MCF 10A (cell line): Measurements from ENCODE around the gene CCDC9. TPM values are rescaled to one million over a fixed set of nuclear protein-coding genes. Genes with fewer than 3 reads are reported as not detected.

ENCODE experiments used
- BruUV-seq: library from RNA; stranded (reverse); fragments of 400-500 nt; replicated peaks from 2 replicates; lab custom pipeline; 2021; lab: Mats Ljungman, UMichigan
- CTCF ChIA-PET: fragments of 300-600 bp; sonication (Branson Sonifier 250); formaldehyde crosslinking; extraction: SDS; loops from one replicate; lab custom pipeline; 2021; ENCODE audit warnings: antibody characterized with exemption, inconsistent platforms; lab: Yijun Ruan, JAX
- POLR2A ChIA-PET: fragments of 300-600, 350-650 bp; sonication (Branson Sonifier 250); formaldehyde crosslinking; extraction: SDS; loops from one replicate; lab custom pipeline; 2020; ENCODE audit warnings: antibody characterized with exemption, inconsistent platforms; lab: Yijun Ruan, JAX
- DNase-seq: peaks from one replicate; pipeline ENCODE4 v3.0.0-alpha.2; 2018; ENCODE audit not compliant: unreplicated experiment
- H3K27ac Mint-ChIP-seq: one replicate; pipeline ENCODE4 v1.8.0; 2022; ENCODE audit warnings: mild to moderate bottlenecking, low read depth, mixed read lengths; ENCODE audit not compliant: unreplicated experiment
- H3K27me3 Mint-ChIP-seq: one replicate; pipeline ENCODE4 v1.8.0; 2022; ENCODE audit warnings: mixed read lengths; ENCODE audit not compliant: insufficient read depth, unreplicated experiment
- H3K36me3 Mint-ChIP-seq: one replicate; pipeline ENCODE4 v1.8.0; 2022; ENCODE audit warnings: mild to moderate bottlenecking, moderate library complexity, mixed read lengths; ENCODE audit not compliant: insufficient read depth, unreplicated experiment
- H3K4me1 Mint-ChIP-seq: one replicate; pipeline ENCODE4 v1.8.0; 2022; ENCODE audit warnings: mixed read lengths; ENCODE audit not compliant: insufficient read depth, unreplicated experiment
- H3K4me3 Mint-ChIP-seq: one replicate; pipeline ENCODE4 v1.8.0; 2022; ENCODE audit warnings: mild to moderate bottlenecking, moderate library complexity, mixed read lengths; ENCODE audit not compliant: unreplicated experiment
- H3K9me3 Mint-ChIP-seq: one replicate; pipeline ENCODE4 v1.8.0; 2022; ENCODE audit warnings: mixed read lengths; ENCODE audit not compliant: unreplicated experiment
- CTCF ChIP-seq: fragments of 200-600 bp; IDR thresholded peaks from one replicate; pipeline ENCODE4 v1.8.0; 2022; ENCODE audit warnings: antibody characterized with exemption, mild to moderate bottlenecking; ENCODE audit not compliant: unreplicated experiment
- intact Hi-C: fragments of 100-400 bp; cut with micrococcal nuclease; formaldehyde crosslinking; loops from 2 replicates; pipeline ENCODE4 v1.14.1; 2022
- total RNA-seq: library from RNA; stranded (reverse); gene quantifications from 2 replicates; pipeline ENCODE4 v1.2.3, GENCODE V29; 2022

The CCDC9 gene
- total RNA-seq, 1 experiment from 2014 or later = 39.0 TPM

- H3K27me3 Mint-ChIP-seq = no peaks in the 10 kb centered on the region
- no peak overlapping the region for H3K4me3 Mint-ChIP-seq
- no peak for TF ChIP-seq CTCF
- ChIA-PET CTCF (interaction anchor here (0.6 to 0.8 kb wide), 2 partner anchors 8 to 273 kb away, joined by 3 read pairs; no protein-coding TSS in a partner anchor), POLR2A (interaction anchor here (0.6 to 1.8 kb wide), 4 partner anchors 14 to 1010 kb away, joined by 3 to 10 read pairs (median 3); no protein-coding TSS in a partner anchor)
- no TSS peak for BruUV-seq
- intact Hi-C loops = loop anchor here (5.0 to 10.0 kb wide), 2 partner anchors 107 to 225 kb away; partner anchors contain the start of genes NPAS1 and SAE1
- no peak for DNase-seq
- no peak overlapping the region for H3K27ac Mint-ChIP-seq
- peaks cover 7% of the 10 kb centered on the region for H3K36me3 Mint-ChIP-seq
- no peaks in the 10 kb centered on the region for H3K4me1 Mint-ChIP-seq
- no peaks in the 10 kb centered on the region for H3K9me3 Mint-ChIP-seq
Measured at GRCh38 chr19:47239610-47240296, 16.6 kb upstream of the CCDC9 start.

- POLR2A ChIA-PET = interaction anchor here (0.6 to 1.8 kb wide), 11 partner anchors 8 to 1010 kb away, joined by 3 to 15 read pairs (median 4); partner anchors contain the start of genes CCDC9 and ZC3H4
- intact Hi-C loops = loop anchor here (5.0 to 10.0 kb wide), 2 partner anchors 108 to 226 kb away; partner anchors contain the start of genes NPAS1 and SAE1
Measured at GRCh38 chr19:47240556-47240955, 15.8 kb upstream of the CCDC9 start.

GRCh38 chr19:47240996-47241918, 15.1 kb upstream of the CCDC9 start:
- peak; percentile 88 for DNase-seq
- no peaks in the 10 kb centered on the region for H3K27me3 Mint-ChIP-seq
- H3K27ac Mint-ChIP-seq = no peak overlapping the region
- no peaks in the 10 kb centered on the region for H3K9me3 Mint-ChIP-seq
- TF ChIP-seq CTCF = no peak
- no TSS peak for BruUV-seq
- CTCF ChIA-PET = interaction anchor here (0.5 to 0.8 kb wide), 3 partner anchors 24 to 95 kb away, joined by 3 to 6 read pairs (median 5); no protein-coding TSS in a partner anchor
- POLR2A ChIA-PET = interaction anchor here (0.9 to 1.8 kb wide), 9 partner anchors 9 to 131 kb away, joined by 3 to 15 read pairs (median 4); partner anchors contain the start of genes CCDC9 and ZC3H4
- no peak overlapping the region for H3K4me3 Mint-ChIP-seq
- intact Hi-C loops = loop anchor here (5.0 to 10.0 kb wide), 2 partner anchors 109 to 226 kb away; partner anchors contain the start of genes NPAS1 and SAE1
- no peaks in the 10 kb centered on the region for H3K4me1 Mint-ChIP-seq
- H3K36me3 Mint-ChIP-seq = peaks cover 7% of the 10 kb centered on the region

More at GRCh38 chr19:47240556-47240955, 15.8 kb upstream of the CCDC9 start:
- Mint-ChIP-seq H3K27ac (no peak overlapping the region), H3K9me3 (no peaks in the 10 kb centered on the region), H3K36me3 (peaks cover 7% of the 10 kb centered on the region), H3K4me3 (no peak overlapping the region), H3K4me1 (no peaks in the 10 kb centered on the region), H3K27me3 (no peaks in the 10 kb centered on the region)
- DNase-seq = no peak
- BruUV-seq = no TSS peak
- CTCF ChIA-PET = interaction anchor here (0.8 kb wide), 1 partner anchor 31 kb away, joined by 5 read pairs; no protein-coding TSS in a partner anchor
- no peak for TF ChIP-seq CTCF
